Loucy (cell line): ENCODE results near the gene TSPO.

ENCODE experiments used
- CTCF ChIP-seq: fragments of 200-600 bp; sonication (generic); conservative IDR thresholded peaks from 2 replicates; pipeline ENCODE4 v1.5.1; 2014; ENCODE audit warnings: mild to moderate bottlenecking, antibody characterized with exemption, low read length
- EZH2phosphoT487 ChIP-seq: fragments of 200-600 bp; IDR thresholded peaks from 2 replicates; pipeline ENCODE4 v1.6.1; 2018; ENCODE audit warnings: antibody characterized with exemption, mild to moderate bottlenecking, moderate library complexity, borderline replicate concordance

- TF ChIP-seq CTCF (no peak), EZH2phosphoT487 (no peak)
These were observed 40.3 kb upstream of the TSPO start for GRCh38 chr22:43110927-43111623.
